Mononuclear cell (primary cell): ENCODE measurements around the gene CDC42BPG. TPM values are rescaled to one million over a fixed set of nuclear protein-coding genes. Genes with fewer than 3 reads are reported as not detected.

ENCODE experiments used
- H3K27me3 ChIP-seq: 2 replicates; pipeline ENCODE4 v1.6.0; 2011; ENCODE audit warnings: low read length, control low read depth; ENCODE audit not compliant: insufficient read depth
- H3K4me1 ChIP-seq: 2 replicates; pipeline ENCODE4 v1.5.1; 2011; ENCODE audit warnings: mild to moderate bottlenecking, low read length, control low read depth; ENCODE audit not compliant: insufficient read depth
- H3K4me3 ChIP-seq: 2 replicates; pipeline ENCODE4 v1.5.1; 2011; ENCODE audit warnings: mild to moderate bottlenecking, low read length, moderate library complexity
- H3K9me3 ChIP-seq: 2 replicates; pipeline ENCODE4 v1.5.1; 2011; ENCODE audit warnings: low read depth, mild to moderate bottlenecking, control low read depth, low read length
- total RNA-seq: library from RNA; depleted of rRNA; stranded (reverse); fragments of >200 nt; gene quantifications from one replicate; pipeline ENCODE4 v1.2.3, GENCODE V29; 2012

Gene CDC42BPG
- total RNA-seq, 1 donor: 1.7 TPM

DNA sequence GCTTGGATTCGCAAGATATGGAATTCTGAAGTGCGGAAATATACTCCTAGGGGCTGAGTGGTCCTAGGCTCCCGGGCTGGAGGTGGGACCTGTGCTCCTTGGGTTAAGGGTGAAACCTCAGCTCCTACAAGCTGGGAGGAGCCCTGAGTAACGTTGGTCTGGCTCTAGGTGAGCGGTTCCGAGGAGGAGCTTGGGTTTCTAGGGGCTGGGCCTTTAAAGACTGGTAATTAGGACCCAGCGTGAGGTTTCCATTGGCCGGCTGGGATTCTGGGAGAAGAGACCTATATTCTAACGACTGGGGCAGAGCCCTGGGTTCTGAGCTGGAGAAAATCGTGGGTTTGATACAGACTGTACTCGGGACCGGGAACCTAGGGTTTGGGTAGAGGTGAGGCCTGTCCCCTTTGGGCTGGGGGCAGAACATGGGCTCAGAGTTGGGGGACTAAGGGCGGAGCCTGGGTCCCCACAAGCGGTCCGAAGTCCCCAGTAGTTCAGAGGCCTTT lies 40.6 kb downstream of the CDC42BPG start:
- Histone ChIP-seq H3K27me3 (no peaks in the 10 kb centered on the region), H3K4me3 (peak overlapping the region; percentile 57), H3K4me1 (peaks cover 47% of the 10 kb centered on the region), H3K9me3 (no peaks in the 10 kb centered on the region)

- H3K4me1 ChIP-seq: peaks cover 47% of the 10 kb centered on the region
- H3K27me3 ChIP-seq: no peaks in the 10 kb centered on the region
- H3K9me3 ChIP-seq: no peaks in the 10 kb centered on the region
- peak within 1 kb of the TSS; percentile 57 for H3K4me3 ChIP-seq
Measured at GRCh38 chr11:64803158-64803845, 41.2 kb downstream of the CDC42BPG start, which contains the start of gene MAP4K2. Gene MAP4K2 (minus strand): TSS chr11:64803214. CDS start chr11:64803149, 65 bp downstream.

DNA sequence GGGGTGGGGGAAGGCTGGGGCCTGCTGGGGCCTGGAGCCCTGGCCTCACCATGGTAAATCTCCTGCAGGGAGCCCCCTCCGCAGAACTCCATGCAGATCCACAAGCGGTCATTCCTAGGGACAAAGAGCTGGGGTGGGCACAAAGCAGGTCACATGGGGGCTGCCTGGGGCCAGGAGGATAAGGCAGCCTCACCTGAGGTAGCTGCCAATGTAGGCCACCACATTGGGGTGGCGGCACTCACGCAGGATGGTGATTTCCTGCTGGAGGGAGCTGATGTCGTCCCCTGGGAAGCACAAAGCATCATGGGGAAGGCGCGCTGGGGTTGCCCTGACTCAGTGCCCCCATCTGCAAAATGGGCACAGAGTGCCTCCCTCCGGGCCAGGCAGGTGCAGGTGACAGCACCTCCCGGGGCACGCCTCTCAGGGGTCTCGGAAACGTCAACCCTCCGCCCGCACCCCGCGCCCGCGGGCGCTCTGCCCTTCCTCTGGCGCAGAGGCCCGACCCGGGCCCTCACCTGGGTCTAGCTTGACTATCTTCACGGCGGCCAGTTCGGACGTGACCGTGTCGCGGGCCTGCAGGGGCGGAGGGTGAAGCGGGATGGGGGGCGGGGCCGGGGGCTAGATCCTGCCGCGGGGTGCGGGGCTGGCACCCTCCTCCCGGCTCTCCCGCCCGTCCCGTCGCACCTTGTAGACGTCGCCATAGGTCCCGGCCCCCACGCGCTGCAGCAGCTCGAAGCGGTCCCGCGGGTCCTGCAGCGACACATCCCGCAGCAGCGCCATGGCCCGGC lies 41.9 kb downstream of the CDC42BPG start:
- Histone ChIP-seq H3K9me3 (no peaks in the 10 kb centered on the region), H3K4me3 (peak overlapping the region; percentile 47), H3K4me1 (peaks cover 47% of the 10 kb centered on the region), H3K27me3 (no peaks in the 10 kb centered on the region)

DNA sequence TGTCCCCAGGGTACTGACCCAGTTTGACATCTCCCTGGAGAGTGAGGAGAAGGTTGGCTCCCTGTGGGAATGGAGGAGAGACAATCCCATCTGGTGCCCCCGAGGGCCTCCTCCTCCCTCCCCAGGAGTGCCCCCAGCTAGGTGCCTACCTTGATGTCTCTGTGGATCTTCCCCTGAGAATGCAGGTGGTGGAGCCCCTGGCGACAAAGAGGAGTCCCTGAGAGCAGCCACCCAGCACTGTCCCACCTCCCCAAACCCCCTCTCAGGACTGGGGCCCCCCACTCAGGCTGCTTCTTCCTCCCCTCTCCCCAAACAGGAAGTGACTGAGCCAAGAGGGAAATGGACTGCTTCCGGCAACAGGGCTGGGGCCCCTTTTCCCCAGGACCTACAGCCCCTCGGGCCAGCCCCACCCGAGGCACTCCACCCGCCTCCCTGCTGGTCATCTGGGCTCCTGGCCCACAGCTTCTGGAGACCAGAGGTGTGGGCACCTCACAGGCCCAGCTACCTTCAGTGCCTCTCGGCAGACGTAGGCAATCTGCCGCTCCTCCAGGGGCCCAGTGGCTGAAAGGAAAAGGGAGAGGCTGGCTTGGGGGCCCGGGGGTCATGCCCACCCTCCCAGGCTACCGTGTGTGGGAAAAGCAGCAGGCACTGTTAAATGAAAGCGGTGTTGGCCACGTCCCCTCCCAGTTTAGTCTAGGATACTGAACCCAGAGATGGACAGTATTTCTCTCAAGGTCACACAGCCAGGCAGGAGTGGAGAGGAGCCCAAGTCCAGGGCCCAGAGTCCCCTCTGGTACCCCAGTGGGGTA lies 42.7 kb downstream of the CDC42BPG start:
- Histone ChIP-seq H3K9me3 (no peaks in the 10 kb centered on the region), H3K27me3 (no peaks in the 10 kb centered on the region), H3K4me1 (peaks cover 47% of the 10 kb centered on the region), H3K4me3 (peak overlapping the region; percentile 47)

DNA sequence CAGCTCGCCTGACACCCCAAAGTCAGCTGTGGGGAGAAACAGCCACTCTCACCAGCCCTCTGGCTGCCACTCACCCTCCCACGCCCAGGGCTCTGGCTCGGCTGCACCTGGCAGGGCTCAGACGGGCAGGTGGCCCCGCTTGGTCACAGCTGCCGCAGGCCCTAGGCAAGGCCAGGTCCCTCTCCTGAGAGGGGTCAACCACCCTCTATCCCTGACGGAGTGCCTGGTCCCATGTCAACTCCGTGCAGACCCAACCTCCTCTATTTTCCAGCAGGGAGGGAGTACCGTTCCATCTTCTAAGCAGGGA lies 43.3 kb downstream of the CDC42BPG start:
- peaks cover 47% of the 10 kb centered on the region for H3K4me1 ChIP-seq
- H3K4me3 ChIP-seq: no peak overlapping the region
- no peaks in the 10 kb centered on the region for H3K27me3 ChIP-seq
- no peaks in the 10 kb centered on the region for H3K9me3 ChIP-seq

DNA sequence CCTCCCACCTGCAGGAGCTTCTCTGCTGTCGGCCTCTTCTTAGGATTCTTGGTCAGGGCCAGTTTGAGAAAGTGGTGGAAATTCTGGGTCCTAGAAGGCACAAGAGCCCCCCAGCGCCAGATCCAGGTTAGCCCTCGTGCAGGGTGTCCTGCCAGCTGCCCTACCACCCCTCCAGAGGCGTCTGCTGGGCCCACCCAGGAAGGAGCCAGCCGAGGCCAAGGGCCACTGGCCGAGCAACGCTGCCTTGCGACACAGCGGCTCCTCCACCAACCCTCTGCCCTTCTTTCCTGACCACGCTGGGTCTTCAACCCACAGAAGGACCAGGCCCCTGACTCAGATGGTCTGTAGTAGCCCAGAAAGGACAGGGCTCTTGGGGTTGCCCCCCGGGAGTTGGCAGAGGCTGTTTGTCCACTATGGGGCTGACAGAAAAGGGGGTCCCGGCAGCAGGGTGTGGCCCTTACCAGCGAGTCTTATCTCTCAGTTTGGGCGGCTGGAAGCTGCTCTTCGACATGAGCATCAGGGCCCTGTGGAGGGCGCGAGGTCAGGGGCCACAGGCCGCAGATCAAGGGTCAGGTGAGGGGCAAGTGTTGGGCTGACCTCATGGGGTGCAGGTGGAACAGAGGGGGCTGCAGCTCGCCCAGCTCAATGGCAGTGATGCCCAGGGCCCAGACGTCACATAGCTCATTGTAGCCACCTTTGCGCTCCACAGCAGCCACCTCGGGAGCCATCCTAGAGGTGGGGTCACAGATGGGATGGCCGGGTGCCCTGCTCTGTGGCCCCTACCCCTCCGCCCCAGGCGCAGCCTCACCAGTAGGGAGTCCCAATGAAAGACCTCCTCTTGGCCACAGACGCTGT lies 43.9 kb downstream of the CDC42BPG start:
- Histone ChIP-seq H3K4me3 (no peak overlapping the region), H3K4me1 (peaks cover 47% of the 10 kb centered on the region), H3K9me3 (no peaks in the 10 kb centered on the region), H3K27me3 (no peaks in the 10 kb centered on the region)

DNA sequence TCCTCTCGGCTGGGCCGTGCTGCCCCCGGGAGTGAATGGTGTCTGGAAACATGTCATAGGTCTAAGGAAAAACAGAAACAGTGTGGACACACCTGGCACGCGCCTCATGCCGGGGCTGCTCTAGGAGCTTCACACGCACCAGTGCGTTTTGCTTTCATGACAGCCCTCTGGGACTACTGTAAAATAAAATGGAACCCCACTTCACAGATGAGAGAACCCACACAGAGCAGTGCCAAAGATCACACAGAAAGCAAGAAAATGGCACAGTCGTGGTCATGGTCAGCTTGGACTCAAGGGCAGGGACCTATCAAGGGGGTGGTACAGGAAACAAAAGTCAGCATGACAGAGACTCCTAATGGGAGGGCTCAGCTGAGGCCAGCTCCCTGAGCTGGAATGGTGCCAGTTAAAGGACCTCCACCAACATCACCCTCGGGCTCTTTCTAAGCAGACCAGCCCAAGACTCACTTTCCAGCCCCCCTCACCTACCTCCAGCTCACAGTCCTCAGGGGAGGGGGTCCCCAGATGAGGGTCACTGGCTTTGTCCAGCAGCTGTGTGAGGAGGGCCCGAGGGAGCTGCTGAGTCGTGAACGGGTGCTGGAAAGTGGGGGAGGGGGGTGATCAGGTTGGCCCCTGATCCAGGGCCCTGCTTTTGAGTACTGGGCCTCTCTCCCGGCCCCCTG lies 44.7 kb downstream of the CDC42BPG start:
- Histone ChIP-seq H3K4me3 (no peak overlapping the region), H3K27me3 (no peaks in the 10 kb centered on the region), H3K9me3 (no peaks in the 10 kb centered on the region), H3K4me1 (peaks cover 47% of the 10 kb centered on the region)

DNA sequence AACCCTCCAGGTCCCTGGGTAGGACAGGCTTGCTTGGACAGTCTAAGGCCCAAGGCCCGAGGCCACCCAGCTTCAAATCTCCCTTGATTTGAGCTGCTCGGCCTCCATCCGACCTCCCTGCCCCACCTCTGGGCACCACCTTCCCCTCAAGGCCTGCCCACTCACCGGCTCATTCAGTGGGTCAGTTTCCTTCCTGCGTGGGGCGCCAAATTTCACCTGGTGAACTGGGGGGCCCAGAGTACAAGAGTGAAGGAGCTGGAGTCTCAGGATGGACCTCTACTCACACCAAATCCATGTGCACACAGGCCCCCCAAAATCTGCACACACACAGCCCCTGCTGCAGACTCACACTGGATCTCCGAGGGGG lies 45.2 kb downstream of the CDC42BPG start:
- no peak overlapping the region for H3K4me3 ChIP-seq
- H3K4me1 ChIP-seq: peaks cover 45% of the 10 kb centered on the region
- no peaks in the 10 kb centered on the region for H3K9me3 ChIP-seq
- no peaks in the 10 kb centered on the region for H3K27me3 ChIP-seq

DNA sequence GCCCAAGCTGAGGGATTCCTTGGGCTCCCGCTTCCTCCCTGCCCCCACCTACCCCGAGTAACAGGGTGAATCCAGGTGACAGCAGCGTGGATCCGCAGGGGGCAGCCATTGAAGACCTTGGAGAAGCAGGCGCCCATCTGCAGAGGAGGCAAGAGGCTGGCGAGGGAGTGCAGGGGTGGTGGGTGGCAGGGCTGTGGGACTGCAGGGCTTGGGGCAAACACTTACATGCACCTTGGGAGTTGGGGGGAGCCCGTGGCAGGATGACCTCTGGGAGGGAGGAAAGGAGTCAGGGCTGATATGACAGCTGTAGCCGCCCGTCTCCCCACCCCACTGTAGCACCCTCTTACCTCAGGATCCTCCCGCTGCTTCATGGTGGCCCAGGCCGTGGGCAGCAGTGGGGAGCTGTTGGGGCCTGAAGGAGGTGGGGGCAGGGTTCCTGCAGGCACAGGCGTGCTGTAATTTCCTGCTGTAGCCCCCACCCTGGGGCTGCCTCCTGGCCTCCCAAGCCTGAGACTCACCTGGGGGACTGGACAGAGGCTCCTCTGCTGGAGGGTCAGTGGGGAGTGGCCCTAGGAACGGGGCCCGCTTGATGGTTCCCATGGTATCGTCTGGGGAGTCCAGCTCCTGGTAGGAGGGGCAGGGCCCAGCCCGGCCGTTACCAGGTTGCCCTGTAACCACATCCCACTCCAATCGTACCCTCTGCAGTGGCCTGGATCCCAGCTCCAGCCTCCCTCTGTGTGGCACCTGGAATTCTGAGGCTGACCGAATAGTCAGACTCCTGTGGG lies 47.5 kb downstream of the CDC42BPG start:
- H3K9me3 ChIP-seq: no peaks in the 10 kb centered on the region
- no peak overlapping the region for H3K4me3 ChIP-seq
- no peaks in the 10 kb centered on the region for H3K27me3 ChIP-seq
- H3K4me1 ChIP-seq: peaks cover 28% of the 10 kb centered on the region

DNA sequence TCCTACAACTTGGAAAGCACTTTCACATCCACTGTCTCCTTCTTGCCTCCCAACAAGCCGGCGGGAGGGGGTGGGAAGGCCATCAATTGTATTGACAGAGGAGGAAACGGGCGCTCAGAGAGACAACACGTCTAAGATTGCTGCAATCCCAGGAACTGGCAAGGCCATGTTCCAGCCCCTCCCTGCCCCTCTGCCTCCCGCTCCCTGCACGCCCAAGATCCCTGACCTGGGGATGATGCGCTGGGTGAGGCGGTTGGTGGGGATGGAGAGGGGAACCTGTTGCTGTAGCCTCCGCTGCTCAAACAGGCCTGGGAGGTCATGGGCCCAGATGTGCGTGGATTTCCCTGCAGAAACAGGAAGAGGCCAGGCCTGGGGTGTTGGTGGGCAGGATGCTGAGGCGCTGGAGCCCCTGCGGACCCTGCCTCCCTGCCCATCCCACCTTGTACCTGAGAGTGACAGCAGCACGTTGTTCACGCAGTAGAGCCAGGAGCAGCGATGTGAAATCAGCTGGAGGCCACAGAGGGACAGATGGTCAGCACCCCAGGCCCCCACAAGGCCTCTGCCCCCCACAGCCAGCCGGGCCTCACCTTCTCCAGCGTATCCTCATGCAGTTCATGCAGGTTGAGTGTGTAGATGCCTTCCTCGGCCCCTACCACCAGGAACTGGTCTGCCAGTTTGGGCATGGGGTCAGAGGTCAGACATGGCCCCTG lies 48.3 kb downstream of the CDC42BPG start:
- Histone ChIP-seq H3K4me1 (peaks cover 21% of the 10 kb centered on the region), H3K27me3 (no peaks in the 10 kb centered on the region), H3K4me3 (no peak overlapping the region), H3K9me3 (no peaks in the 10 kb centered on the region)

DNA sequence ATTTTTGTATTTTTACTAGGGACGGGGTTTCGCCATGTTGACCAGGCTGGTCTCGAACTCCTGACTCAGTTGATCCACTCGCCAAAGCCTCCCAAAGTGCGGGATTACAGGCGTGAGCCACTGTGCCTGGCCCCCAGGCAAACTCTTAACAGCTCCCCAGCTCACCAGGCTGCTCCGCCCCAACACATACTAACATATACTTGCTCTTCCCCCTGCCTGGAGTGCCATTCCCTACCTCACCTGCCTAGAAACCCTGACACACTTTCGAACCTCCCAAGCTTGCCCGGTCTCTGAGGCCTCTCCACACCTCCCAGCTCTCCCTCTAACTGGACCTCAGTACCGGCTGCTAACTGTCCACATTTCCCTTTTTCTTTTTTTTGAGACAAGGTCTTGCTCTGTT lies 49.9 kb downstream of the CDC42BPG start:
- H3K4me3 ChIP-seq: no peak overlapping the region
- no peaks in the 10 kb centered on the region for H3K27me3 ChIP-seq
- peaks cover 6% of the 10 kb centered on the region for H3K4me1 ChIP-seq
- no peaks in the 10 kb centered on the region for H3K9me3 ChIP-seq

DNA sequence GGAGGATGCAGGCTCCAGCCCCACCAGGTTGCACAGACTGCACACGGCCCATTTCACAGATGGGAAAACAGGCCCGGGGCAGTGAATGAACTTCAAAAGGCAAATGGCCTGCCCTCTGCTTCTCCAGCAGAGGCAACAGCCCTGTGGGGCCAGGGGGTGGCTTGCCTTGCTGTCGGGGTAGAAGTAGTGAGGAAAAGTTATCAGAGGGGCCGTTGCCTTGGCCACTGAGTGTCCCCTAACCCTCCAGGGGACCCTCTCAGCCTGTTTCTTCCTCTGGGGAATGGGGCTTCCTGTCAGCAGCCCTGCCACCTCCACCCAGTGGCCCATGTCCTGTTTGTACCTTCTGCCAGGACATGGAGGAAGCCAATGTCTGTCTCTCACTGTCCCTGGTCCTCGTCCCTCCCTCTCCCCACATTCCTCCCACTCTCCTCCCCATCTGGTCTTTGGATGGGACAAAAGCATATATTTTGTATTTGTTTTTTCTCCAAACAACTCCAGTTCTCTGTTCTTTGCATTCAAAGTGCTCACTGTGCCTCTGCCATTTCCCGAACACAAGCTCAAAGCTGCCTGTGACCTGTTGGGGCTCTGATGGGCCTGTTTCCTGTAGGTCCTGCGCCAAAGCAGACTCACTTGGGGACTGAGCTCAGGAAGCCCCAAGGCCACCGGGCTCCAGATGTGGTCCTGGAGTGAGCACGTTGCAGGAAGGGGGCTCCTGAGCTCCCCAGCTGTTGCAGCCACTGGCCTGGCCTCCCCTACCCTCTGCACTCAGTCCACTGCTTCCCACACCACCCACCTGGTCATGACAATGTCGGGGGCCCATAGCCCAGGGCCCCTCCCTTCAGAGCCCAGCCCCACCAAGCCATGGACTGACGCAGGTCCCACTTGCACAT lies 50.9 kb downstream of the CDC42BPG start:
- H3K4me3 ChIP-seq: no peak overlapping the region
- no peaks in the 10 kb centered on the region for H3K9me3 ChIP-seq
- no peaks in the 10 kb centered on the region for H3K27me3 ChIP-seq
- H3K4me1 ChIP-seq: no peaks in the 10 kb centered on the region
